Measurements from ENCODE around the gene SHC2.

DNA sequence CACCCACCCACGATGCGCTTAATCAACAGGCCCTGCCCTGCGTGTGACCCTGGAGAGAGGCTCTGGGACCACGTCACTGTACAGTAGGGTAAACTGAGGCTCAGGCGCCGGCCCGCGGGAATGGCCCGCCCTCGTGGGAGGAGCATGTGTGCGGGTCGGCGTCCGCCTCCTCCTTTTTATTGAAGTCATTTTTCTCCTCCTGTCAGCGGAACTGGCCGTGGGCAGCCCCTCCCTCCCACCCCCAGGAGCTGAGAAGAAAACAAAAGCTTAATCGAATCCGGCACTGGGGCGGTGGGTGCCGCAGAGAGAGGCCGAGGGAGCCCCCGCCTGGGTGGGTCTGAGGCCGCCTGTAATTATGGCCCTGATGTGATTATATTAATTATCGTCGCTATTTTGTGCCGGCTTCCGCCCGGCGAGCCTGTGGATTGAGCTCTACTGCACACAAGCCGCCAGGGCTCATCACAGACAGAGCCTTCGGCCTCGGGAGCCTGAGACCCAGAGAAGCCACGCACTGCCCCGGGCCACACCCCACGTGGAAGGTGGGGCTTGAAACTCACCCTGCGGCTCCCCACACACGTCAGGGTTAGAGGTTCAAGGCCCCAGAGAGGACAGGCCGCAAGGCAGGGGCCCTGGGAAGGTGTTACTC is 58.8 kb downstream of the SHC2 start:
- TF ChIP-seq GATA3 (IDR thresholded peaks at IDR 0.05; ENCODE audit: low read depth, low read length) (no peak), GATA2 (IDR thresholded peaks at IDR 0.05; ENCODE audit: low read depth, low read length) (no peak)
